ENCODE measurements around the gene FCHSD2. TPM values are rescaled to one million over a fixed set of nuclear protein-coding genes. Genes with fewer than 3 reads are reported as not detected.
"Not testable (repeated sequence)": the region's sequence is repeated elsewhere in the genome, so short reads cannot be mapped to it uniquely, and the experiment has no call there.

Gene FCHSD2
- total RNA-seq, 1 experiment from 2014 or later, result 4.6 TPM

- Histone ChIP-seq H3K36me3 (replicated peaks; ENCODE audit: control insufficient read depth, insufficient read depth, low read length) (no peaks in the 10 kb centered on the region), H3K4me3 (ENCODE audit: insufficient read depth, low read depth, low read length) (no peak overlapping the region), H3K27me3 (ENCODE audit: control insufficient read depth, insufficient read depth, low read length) (no peaks in the 10 kb centered on the region)
- no peak for DNase-seq
Observed at GRCh38 chr11:73095613-73096012, 46.5 kb downstream of the FCHSD2 start.

GRCh38 chr11:73091521-73092305, 50.4 kb downstream of the FCHSD2 start:
- H3K36me3 ChIP-seq (replicated peaks; ENCODE audit: control insufficient read depth, insufficient read depth, low read length), result no peaks in the 10 kb centered on the region
- DNase-seq, result no peak
- no peak overlapping the region for H3K4me3 ChIP-seq (ENCODE audit: insufficient read depth, low read depth, low read length)

GRCh38 chr11:73087730-73088129, 54.4 kb downstream of the FCHSD2 start:
- H3K4me3 ChIP-seq (ENCODE audit: insufficient read depth, low read depth, low read length), result no peak overlapping the region
- no peaks in the 10 kb centered on the region for H3K27me3 ChIP-seq (ENCODE audit: control insufficient read depth, insufficient read depth, low read length)
- no peaks in the 10 kb centered on the region for H3K36me3 ChIP-seq (replicated peaks; ENCODE audit: control insufficient read depth, insufficient read depth, low read length)
- DNase-seq, result no peak

More at GRCh38 chr11:73091521-73092305, 50.4 kb downstream of the FCHSD2 start:
- H3K27me3 ChIP-seq (ENCODE audit: control insufficient read depth, insufficient read depth, low read length), result no peaks in the 10 kb centered on the region

- no peak for DNase-seq
- H3K4me3 ChIP-seq (ENCODE audit: insufficient read depth, low read depth, low read length), result no peak overlapping the region
- no peaks in the 10 kb centered on the region for H3K36me3 ChIP-seq (replicated peaks; ENCODE audit: control insufficient read depth, insufficient read depth, low read length)
- H3K27me3 ChIP-seq (ENCODE audit: control insufficient read depth, insufficient read depth, low read length), result no peaks in the 10 kb centered on the region
Observed at GRCh38 chr11:73085189-73085875, 56.8 kb downstream of the FCHSD2 start.

GRCh38 chr11:73078631-73079030, 63.5 kb downstream of the FCHSD2 start:
- H3K27me3 ChIP-seq (ENCODE audit: control insufficient read depth, insufficient read depth, low read length), result no peaks in the 10 kb centered on the region
- no peak for DNase-seq
- no peak overlapping the region for H3K4me3 ChIP-seq (ENCODE audit: insufficient read depth, low read depth, low read length)
- H3K36me3 ChIP-seq (replicated peaks; ENCODE audit: control insufficient read depth, insufficient read depth, low read length), result no peaks in the 10 kb centered on the region

- Histone ChIP-seq H3K36me3 (replicated peaks; ENCODE audit: control insufficient read depth, insufficient read depth, low read length) (no peaks in the 10 kb centered on the region), H3K27me3 (ENCODE audit: control insufficient read depth, insufficient read depth, low read length) (no peaks in the 10 kb centered on the region), H3K4me3 (ENCODE audit: insufficient read depth, low read depth, low read length) (no peak overlapping the region)
- no peak for DNase-seq
Observed at GRCh38 chr11:73077454-73077853, 64.7 kb downstream of the FCHSD2 start.

- H3K4me3 ChIP-seq (ENCODE audit: insufficient read depth, low read depth, low read length), result no peak overlapping the region
- H3K36me3 ChIP-seq (replicated peaks; ENCODE audit: control insufficient read depth, insufficient read depth, low read length), result no peaks in the 10 kb centered on the region
- no peak for DNase-seq
- H3K27me3 ChIP-seq (ENCODE audit: control insufficient read depth, insufficient read depth, low read length), result no peaks in the 10 kb centered on the region
Observed at GRCh38 chr11:73074319-73074718, 67.8 kb downstream of the FCHSD2 start.

- no peak for DNase-seq
- H3K36me3 ChIP-seq (replicated peaks; ENCODE audit: control insufficient read depth, insufficient read depth, low read length), result no peaks in the 10 kb centered on the region
- no peak overlapping the region for H3K4me3 ChIP-seq (ENCODE audit: insufficient read depth, low read depth, low read length)
- no peaks in the 10 kb centered on the region for H3K27me3 ChIP-seq (ENCODE audit: control insufficient read depth, insufficient read depth, low read length)
Observed at GRCh38 chr11:73072935-73073481, 69.1 kb downstream of the FCHSD2 start.

- H3K27me3 ChIP-seq (ENCODE audit: control insufficient read depth, insufficient read depth, low read length), result no peaks in the 10 kb centered on the region
- no peaks in the 10 kb centered on the region for H3K36me3 ChIP-seq (replicated peaks; ENCODE audit: control insufficient read depth, insufficient read depth, low read length)
- H3K4me3 ChIP-seq (ENCODE audit: insufficient read depth, low read depth, low read length), result no peak overlapping the region
- DNase-seq, result no peak
Observed at GRCh38 chr11:73070653-73071052, 71.5 kb downstream of the FCHSD2 start.

- not testable (repeated sequence) for H3K27me3 ChIP-seq (ENCODE audit: control insufficient read depth, insufficient read depth, low read length); H3K4me3 ChIP-seq (ENCODE audit: insufficient read depth, low read depth, low read length); H3K36me3 ChIP-seq (replicated peaks; ENCODE audit: control insufficient read depth, insufficient read depth, low read length); DNase-seq
Observed at GRCh38 chr11:73061857-73062424, 80.2 kb downstream of the FCHSD2 start.

- not testable (repeated sequence) for H3K4me3 ChIP-seq (ENCODE audit: insufficient read depth, low read depth, low read length); H3K36me3 ChIP-seq (replicated peaks; ENCODE audit: control insufficient read depth, insufficient read depth, low read length)
Observed at GRCh38 chr11:73061434-73061833, 80.7 kb downstream of the FCHSD2 start.

GRCh38 chr11:73059915-73060314, 82.2 kb downstream of the FCHSD2 start:
- H3K4me3 ChIP-seq (ENCODE audit: insufficient read depth, low read depth, low read length), result no peak overlapping the region
- H3K36me3 ChIP-seq (replicated peaks; ENCODE audit: control insufficient read depth, insufficient read depth, low read length), result no peaks in the 10 kb centered on the region
- no peaks in the 10 kb centered on the region for H3K27me3 ChIP-seq (ENCODE audit: control insufficient read depth, insufficient read depth, low read length)
- DNase-seq, result no peak

More at GRCh38 chr11:73061434-73061833, 80.7 kb downstream of the FCHSD2 start:
- H3K27me3 ChIP-seq (ENCODE audit: control insufficient read depth, insufficient read depth, low read length); DNase-seq: not testable (repeated sequence)

- H3K27me3 ChIP-seq (ENCODE audit: control insufficient read depth, insufficient read depth, low read length), result no peaks in the 10 kb centered on the region
- no peak for DNase-seq
- no peak overlapping the region for H3K4me3 ChIP-seq (ENCODE audit: insufficient read depth, low read depth, low read length)
- H3K36me3 ChIP-seq (replicated peaks; ENCODE audit: control insufficient read depth, insufficient read depth, low read length), result no peaks in the 10 kb centered on the region
Observed at GRCh38 chr11:73058989-73059674, 83.0 kb downstream of the FCHSD2 start.

- Histone ChIP-seq H3K4me3 (ENCODE audit: insufficient read depth, low read depth, low read length) (no peak overlapping the region), H3K36me3 (replicated peaks; ENCODE audit: control insufficient read depth, insufficient read depth, low read length) (no peaks in the 10 kb centered on the region), H3K27me3 (ENCODE audit: control insufficient read depth, insufficient read depth, low read length) (no peaks in the 10 kb centered on the region)
- DNase-seq, result no peak
Observed at GRCh38 chr11:73055655-73056354, 86.3 kb downstream of the FCHSD2 start.
